ENCODE measurements around the gene CHMP4A.
"Not testable (repeated sequence)": the region's sequence is repeated elsewhere in the genome, so short reads cannot be mapped to it uniquely, and the experiment has no call there.

CHMP4A gene

DNA sequence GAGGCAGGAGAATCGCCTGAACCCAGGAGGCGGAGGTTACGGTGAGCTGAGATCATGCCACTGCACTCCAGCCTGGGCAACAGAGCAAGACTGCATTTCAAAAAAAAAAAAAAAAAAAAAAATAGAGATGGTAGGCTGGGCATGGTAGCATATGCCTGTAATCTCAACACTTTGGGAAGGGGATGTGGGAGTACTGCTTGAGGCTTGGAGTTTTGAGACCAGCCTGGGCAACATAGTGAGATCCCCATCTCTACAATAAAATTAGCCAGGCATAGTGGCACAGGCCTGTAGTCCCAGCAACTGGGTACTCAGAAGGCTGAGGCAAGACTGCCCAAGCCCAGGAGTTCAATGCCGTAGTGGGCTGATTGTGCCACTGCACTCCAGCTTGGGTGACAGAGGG lies 9.7 kb upstream of the CHMP4A start:
- not testable (repeated sequence) for DNase-seq (ENCODE audit: low spot score)

DNA sequence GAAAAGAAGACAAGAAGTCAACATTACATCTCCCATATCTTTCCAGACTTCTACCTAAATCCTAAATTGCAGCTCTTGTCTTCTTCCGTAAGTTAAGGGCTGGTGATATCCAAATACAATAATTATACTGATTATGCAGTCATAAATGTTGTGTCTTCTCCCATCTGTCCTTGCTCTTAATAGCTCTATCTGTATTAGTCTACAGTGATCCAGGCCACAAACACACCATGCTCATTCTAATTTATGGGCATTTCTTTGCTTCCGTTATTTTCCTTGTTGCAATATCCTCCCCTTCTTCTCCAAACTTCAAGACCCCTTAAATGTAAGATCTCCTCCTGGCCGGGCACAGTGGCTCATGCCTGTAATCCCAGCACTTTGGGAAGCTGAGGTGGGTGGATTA lies 6.2 kb upstream of the CHMP4A start:
- no peak for DNase-seq (ENCODE audit: low spot score)

GRCh38 chr14:24219080-24219479 lies 5.8 kb upstream of the CHMP4A start:
- DNase-seq (ENCODE audit: low spot score): no peak

GRCh38 chr14:24216876-24217275 lies 3.6 kb upstream of the CHMP4A start:
- not testable (repeated sequence) for DNase-seq (ENCODE audit: low spot score)

GRCh38 chr14:24216345-24216699 lies 3.0 kb upstream of the CHMP4A start:
- no peak for DNase-seq (ENCODE audit: low spot score)

DNA sequence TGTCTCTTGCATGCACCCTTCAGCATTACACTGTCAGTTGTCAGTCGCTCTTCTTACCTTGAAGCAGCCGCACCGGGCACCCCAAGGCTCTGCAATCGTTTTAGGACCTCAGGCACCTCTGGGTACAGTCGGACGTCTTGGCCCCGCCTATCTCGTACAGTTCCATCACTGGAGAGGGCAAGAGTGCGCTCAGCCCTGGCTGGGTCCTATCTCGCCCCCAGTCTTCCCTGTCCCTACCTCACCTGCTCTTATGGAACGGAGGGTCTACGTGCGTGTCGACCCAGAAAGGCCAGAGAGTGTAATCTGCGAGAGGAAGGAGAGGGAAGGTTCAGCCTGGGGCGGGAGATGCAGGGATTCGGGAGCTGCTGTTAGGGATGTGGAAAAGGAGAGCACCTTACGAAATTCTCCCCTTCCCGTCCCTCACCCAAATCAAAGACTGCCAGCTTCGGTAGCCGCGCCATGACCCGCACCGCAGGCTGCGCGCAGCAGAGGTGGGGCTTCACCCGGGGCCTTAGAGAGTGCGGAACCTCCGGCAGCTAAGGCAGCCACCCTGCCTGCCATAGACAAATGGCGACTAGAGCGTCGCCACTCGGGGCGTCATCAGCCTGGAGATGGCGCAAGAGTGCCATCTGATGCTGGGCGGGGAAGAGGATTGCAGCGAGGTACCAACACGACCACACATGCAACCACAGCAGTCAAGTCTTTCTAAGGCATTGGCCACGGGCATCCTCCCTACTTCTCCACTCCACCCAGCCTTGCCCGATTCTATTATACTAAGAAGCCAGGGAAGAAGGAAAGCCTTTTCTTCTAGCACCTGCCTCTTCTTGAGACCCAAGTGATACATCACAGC lies 2.4 kb upstream of the CHMP4A start, which contains the start of gene MDP1:
Gene MDP1, minus strand, starts transcription at position 572 of the 850 bp plus-strand sequence. Its CDS starts 111 bp downstream, at position 461.
- DNase-seq (ENCODE audit: low spot score): peak; percentile 91

DNA sequence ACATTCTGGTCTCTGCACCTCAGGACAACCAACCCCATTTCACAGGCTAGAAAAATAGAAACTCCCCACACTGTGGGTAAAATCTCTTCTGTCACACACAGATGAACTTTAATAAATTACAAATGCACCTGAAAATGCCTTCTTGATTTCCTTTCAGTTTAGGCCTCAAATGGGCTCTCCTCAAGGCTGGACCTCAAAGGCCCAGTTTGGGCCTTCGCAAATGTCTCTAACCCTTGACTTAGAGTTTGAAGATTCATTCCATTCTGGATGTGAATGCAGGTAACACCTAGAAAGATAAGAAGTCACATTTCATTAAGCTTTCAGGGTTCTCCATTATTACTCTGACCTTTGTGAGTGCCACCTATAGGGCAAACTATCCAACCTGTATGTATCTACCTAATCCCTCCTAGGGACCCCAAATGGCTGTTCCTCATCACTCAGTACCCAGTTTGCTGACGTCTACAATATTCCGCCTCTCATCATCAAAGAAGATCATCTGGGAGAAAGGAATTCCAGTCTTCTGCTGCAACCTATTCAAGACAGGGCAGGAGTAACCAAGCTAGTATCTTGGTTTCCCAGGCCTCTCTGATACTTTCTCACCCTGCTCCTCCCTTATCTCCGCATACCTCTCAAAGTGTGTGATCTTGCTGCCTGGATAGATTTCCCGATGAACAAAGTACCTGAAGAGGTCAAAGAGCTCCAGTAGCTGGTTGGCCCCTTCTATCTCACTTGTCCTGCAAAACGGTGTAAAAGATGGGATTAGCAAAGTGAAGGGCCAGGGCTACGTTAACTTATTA lies 776 bp upstream of the CHMP4A start:
- no peak for DNase-seq (ENCODE audit: low spot score)

- DNase-seq (ENCODE audit: low spot score): no peak
Observed at GRCh38 chr14:24211311-24211710, 2.0 kb downstream of the CHMP4A start.

DNA sequence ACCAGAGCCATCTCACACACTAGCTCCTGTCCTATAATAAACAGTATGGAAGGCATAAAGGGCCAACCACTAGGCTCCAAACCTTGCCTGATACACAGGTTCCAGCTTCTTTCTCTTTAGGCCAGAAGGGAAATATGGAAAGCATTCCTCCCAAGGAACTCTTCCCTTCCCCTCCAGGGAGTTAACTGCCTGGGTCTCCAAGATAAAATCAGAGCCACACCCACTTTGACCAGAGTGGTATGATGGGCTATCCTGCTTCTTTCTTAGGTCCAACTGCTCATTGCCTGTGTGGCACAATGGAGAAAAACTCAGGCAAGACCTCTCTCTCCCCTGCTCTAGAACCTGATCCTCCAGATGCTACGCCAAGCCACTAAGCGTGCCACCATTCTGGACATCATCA lies 5.7 kb downstream of the CHMP4A start:
- no peak for DNase-seq (ENCODE audit: low spot score)

DNA sequence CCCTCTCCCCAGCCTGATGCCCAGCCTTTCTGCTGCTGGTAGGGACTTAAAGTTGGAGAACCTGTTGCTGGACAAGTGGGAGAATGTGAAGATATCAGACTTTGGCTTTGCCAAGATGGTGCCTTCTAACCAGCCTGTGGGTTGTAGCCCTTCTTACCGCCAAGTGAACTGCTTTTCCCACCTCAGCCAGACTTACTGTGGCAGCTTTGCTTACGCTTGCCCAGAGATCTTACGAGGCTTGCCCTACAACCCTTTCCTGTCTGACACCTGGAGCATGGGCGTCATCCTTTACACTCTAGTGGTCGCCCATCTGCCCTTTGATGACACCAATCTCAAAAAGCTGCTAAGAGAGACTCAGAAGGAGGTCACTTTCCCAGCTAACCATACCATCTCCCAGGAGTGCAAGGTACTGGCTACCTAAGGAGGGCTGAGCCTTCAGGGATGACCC lies 6.2 kb downstream of the CHMP4A start:
- DNase-seq (ENCODE audit: low spot score): no peak

- DNase-seq (ENCODE audit: low spot score): no peak
Observed at GRCh38 chr14:24206260-24207103, 6.8 kb downstream of the CHMP4A start.

GRCh38 chr14:24204163-24205146 lies 8.8 kb downstream of the CHMP4A start:
- DNase-seq (ENCODE audit: low spot score): no peak

- not testable (repeated sequence) for DNase-seq (ENCODE audit: low spot score)
Observed at GRCh38 chr14:24203249-24203886, 9.9 kb downstream of the CHMP4A start.

DNA sequence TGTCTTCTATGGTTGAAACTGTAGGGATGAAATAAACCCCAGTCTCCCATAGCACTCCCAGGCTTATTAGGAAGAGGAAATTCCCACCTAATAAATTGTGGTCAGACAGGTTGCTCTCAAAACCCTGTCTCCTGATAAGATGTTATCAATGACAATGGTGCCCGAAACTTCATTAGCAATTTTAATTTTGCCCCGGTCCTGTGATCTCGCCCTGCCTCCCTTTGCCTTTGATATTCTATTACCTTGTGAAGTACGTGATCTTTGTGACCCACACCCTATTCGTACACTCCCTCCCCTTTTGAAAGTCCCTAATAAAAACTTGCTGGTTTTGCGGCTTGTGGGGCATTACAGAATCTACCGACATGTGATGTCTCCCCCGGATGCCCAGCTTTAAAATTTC lies 10.8 kb downstream of the CHMP4A start:
- DNase-seq (ENCODE audit: low spot score): not testable (repeated sequence)

GRCh38 chr14:24198814-24199524 lies 14.3 kb downstream of the CHMP4A start:
- no peak for DNase-seq (ENCODE audit: low spot score)

GRCh38 chr14:24197056-24197450 lies 16.2 kb downstream of the CHMP4A start:
- DNase-seq (ENCODE audit: low spot score): no peak

GRCh38 chr14:24196071-24197055 lies 16.9 kb downstream of the CHMP4A start:
- peak; percentile 34 for DNase-seq (ENCODE audit: low spot score)
